Subcutaneous adipose tissue (tissue), 4 donors: ENCODE data around the gene SCAANT1. TPM values are rescaled to one million over a fixed set of nuclear protein-coding genes. Genes with fewer than 3 reads are reported as not detected.

Experiments
- total RNA-seq, 4 donors: library from RNA; depleted of rRNA; stranded (reverse); fragments of >200 nt; gene quantifications; one replicate each; pipeline ENCODE4 v1.1.0, GENCODE V29; 2016
- TF ChIP-seq, protein P1 (sequence below): fragments of 450-650 bp; IDR thresholded peaks from one replicate; pipeline ENCODE4 v1.5.1; 2016; ENCODE audit warnings: low read depth, mild to moderate bottlenecking, control low read depth, antibody characterized with exemption, moderate library complexity

SCAANT1 gene
- total RNA-seq, 4 donors from 2014 or later, result not detected

GRCh38 chr3:63945558-63946096 is 33.4 kb upstream of the SCAANT1 start:
- TF ChIP-seq, protein P1, sequence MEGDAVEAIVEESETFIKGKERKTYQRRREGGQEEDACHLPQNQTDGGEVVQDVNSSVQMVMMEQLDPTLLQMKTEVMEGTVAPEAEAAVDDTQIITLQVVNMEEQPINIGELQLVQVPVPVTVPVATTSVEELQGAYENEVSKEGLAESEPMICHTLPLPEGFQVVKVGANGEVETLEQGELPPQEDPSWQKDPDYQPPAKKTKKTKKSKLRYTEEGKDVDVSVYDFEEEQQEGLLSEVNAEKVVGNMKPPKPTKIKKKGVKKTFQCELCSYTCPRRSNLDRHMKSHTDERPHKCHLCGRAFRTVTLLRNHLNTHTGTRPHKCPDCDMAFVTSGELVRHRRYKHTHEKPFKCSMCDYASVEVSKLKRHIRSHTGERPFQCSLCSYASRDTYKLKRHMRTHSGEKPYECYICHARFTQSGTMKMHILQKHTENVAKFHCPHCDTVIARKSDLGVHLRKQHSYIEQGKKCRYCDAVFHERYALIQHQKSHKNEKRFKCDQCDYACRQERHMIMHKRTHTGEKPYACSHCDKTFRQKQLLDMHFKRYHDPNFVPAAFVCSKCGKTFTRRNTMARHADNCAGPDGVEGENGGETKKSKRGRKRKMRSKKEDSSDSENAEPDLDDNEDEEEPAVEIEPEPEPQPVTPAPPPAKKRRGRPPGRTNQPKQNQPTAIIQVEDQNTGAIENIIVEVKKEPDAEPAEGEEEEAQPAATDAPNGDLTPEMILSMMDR, result no peak

DNA sequence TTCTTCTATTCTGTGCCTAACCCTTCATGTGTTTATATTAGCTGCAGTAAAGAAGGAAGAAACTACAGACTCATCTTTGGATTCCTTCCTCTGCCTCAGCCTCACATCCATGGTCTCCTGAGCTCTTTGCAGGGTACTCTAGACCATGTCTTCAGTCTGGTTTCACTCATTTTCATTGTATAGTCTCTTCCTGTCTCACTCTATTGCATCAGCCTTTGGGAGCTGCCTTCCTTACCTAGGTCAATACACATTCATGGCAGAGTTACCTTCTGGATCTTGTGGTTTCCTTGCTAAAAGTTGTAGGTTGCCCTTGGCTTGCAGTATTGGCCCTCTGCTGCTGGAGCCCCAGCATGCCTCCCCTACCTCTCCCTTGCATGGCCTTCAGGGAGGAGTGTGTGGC is 31.5 kb upstream of the SCAANT1 start:
- TF ChIP-seq, protein P1, result no peak

DNA sequence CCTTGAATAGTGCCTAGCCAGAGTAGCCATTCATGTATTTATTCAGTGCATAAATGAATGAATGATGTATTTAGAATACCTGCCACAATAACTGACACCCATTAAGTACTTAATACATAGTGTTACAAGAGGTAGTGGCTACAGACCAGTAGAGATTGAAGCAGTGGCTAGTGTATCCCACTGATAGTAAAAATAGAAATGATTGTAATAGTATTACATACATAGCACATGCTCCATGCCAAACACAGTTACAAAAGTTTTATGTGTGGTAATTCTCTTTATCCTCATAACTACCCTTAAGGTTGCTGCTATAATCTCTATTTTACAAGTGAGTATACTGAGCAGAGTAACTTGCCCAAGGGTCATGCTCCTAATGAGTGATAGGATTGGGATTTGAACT is 30.3 kb upstream of the SCAANT1 start:
- TF ChIP-seq, protein P1, result no peak

DNA sequence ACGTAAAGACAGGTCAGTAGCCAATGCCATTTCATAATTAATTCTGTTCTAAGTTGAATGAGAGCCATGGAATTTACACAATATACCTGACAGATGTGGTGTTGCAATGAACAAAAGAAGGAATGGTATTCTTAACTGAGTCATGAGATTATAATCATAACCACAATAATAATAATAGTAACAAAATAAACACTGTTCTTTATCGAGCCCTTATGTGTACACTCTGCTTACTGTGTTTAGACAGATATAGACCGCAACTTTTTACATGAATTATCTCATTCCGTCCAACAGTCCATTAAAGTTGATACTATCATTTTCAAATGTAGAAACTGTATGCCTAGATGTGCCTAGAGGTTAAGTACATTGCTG is 28.2 kb upstream of the SCAANT1 start:
- TF ChIP-seq, protein P1, result no peak

GRCh38 chr3:63937661-63938651 is 25.8 kb upstream of the SCAANT1 start:
- TF ChIP-seq, protein P1, result no peak

- TF ChIP-seq, protein P1, result no peak
Observed at GRCh38 chr3:63936925-63937324, 24.7 kb upstream of the SCAANT1 start.
